NT2/D1 (cell line): Measurements from ENCODE around the gene GPRC5A.

Experiments
- YY1 ChIP-seq: IDR thresholded peaks from 2 replicates; pipeline ENCODE4 v1.6.1; 2011; ENCODE audit not compliant: insufficient read length, insufficient read depth
- ZNF274 ChIP-seq: IDR thresholded peaks from 2 replicates; pipeline ENCODE4 v1.6.1; 2011; ENCODE audit warnings: mild to moderate bottlenecking, low read depth, low read length

- TF ChIP-seq YY1, result no peak
- no peak for TF ChIP-seq ZNF274
Observed at GRCh38 chr12:12877781-12878455, 13.4 kb upstream of the GPRC5A start.
